ENCODE measurements around the gene GRWD1. TPM values are rescaled to one million over a fixed set of nuclear protein-coding genes. Genes with fewer than 3 reads are reported as not detected.
"Not testable (repeated sequence)": the region's sequence is repeated elsewhere in the genome, so short reads cannot be mapped to it uniquely, and the experiment has no call there.

Gene GRWD1
- total RNA-seq, 1 donor from 2014 or later = 17.7 TPM

DNA sequence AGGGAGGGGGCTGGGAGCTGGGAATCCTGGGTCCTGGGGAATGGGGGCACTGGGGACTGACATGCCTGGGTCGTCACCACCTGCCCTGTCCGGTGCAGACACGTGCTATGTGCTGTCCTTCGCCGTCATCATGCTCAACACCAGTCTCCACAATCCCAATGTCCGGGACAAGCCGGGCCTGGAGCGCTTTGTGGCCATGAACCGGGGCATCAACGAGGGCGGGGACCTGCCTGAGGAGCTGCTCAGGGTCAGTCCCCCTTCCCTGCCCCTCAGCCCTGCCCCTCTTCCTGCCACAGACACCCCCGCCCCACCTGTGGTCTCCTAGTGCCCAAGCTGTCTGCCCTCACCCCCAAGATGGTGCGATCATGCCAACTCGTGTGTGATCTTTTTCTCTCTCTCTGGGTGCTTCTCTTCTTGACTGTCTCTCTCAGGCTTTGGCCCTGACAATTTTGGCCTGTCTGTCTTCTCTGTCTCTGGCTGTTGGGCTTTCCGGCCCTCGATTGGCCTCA, 28.4 kb downstream of the GRWD1 start:
- intact Hi-C loops (cut with DNase I) = no loop called here
- DNase-seq (ENCODE audit: missing footprints) (no peak), ATAC-seq (no peak)

DNA sequence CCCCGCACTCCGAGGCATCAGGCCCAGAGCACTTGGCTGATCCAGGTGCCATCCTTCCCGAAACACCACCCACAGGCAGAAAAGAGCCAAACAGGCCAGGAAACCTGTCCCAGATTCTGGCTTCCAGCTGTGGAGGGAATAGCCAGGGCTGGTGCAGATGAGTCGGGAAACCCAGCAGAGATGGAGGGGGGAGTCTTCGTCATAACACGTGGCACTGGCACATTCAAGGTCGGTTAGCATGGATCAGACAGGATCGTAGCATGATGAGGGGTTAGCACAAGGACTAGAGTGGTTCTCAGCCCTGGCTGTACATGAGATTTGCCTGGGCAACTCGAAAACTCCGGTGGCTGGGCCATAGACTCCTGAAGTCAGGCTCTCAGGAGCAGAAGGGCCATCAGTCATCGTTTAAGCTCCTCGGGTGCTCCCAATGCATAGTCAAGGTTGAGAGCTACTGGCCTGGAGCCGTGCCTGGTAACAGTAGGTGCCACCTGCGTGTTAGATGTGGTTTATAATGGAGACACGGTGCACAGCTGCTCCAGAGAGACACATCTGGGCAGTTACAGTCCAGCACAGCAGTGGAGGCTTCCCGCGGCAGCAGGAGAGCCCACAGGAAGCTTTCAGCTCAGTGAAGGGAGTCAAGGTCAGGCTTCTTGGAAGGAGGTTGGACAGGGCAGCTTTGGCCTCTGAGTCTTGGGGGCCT, 29.7 kb downstream of the GRWD1 start:
- intact Hi-C loops (cut with DNase I) = no loop called here
- ATAC-seq (no peak), DNase-seq (ENCODE audit: missing footprints) (no peak)

DNA sequence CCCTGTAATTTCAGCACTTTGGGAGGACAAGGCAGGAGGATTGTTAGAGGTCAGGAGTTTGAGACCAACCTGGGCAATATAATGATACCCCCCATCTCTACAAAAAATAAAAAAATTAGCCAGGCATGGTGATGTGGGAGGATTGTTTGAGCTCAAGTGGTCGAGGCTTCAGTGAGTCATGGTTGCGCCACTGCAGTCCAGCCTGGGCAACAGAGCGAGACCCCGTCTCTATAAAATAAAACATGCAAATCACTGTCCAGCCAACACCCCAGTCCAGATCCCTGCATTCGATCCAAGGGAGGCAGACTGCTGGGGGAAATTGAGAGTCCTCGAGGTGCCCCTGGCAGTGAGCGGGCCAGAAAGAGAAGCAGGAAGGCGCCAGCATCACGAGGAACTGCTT, 30.4 kb downstream of the GRWD1 start:
- ATAC-seq = no peak
- intact Hi-C loops (cut with DNase I) = no loop called here
- DNase-seq (ENCODE audit: missing footprints) = no peak

DNA sequence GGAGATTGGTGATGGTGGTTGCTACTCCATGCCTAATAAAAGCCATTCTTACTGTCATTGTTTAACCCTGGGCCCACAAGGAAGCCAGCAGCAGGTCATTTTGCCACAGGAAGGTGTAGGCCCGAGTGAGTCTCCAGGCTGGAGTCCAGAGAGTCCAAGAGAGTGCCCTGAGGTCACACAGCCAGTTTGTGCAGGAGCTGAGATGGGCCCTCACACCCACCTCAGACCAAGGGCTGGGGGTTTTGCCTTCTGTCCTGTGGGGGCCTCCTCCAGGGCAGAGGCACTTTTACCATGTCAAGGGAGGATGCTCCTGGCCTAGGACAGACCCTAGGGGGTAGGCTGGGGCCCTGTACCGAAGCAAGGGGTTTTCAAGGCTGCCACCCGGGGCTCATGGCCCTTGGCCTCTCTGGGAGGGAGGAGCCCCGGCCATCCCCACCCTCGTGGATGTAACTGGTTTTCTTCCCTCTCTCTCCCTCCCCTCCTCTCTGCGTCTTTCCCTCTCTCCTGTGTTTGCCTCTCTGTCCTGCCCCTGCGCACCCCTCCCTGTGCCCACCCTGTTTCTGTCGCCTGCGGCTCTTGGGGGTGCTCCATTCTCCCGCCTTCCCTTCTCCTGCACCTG, 31.4 kb downstream of the GRWD1 start:
- ATAC-seq = no peak
- intact Hi-C loops (cut with DNase I) = no loop called here
- no peak for DNase-seq (ENCODE audit: missing footprints)

DNA sequence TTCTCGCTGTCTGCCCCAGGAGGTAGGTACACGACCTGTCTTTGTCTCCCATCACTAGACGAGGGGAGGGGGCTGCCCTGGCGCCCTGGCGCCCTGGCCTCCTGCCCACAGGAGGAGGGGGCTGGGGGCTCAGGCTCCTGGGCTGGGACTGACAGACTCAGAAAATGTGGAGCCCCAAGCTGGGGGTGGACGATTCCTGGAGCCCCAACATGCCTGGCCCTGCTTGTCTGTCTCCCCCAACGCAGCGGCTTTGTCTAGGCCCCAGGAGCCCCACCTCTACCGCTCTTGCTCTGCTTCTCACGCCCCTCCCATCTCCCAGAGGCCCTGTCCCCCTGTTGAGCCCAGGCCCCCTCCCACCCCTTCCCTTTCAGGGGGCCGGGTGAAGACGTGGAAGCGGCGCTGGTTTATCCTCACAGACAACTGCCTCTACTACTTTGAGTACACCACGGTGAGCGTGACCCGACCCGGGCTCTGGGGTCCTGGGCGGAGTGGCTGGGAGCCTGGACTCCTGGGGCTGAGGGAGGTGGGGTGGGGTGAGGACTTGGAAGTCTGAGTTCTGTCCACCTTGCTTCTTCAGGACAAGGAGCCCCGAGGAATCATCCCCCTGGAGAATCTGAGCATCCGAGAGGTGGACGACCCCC, 32.0 kb downstream of the GRWD1 start:
- ATAC-seq (no peak), DNase-seq (ENCODE audit: missing footprints) (no peak)
- intact Hi-C loops (cut with DNase I) = no loop called here

DNA sequence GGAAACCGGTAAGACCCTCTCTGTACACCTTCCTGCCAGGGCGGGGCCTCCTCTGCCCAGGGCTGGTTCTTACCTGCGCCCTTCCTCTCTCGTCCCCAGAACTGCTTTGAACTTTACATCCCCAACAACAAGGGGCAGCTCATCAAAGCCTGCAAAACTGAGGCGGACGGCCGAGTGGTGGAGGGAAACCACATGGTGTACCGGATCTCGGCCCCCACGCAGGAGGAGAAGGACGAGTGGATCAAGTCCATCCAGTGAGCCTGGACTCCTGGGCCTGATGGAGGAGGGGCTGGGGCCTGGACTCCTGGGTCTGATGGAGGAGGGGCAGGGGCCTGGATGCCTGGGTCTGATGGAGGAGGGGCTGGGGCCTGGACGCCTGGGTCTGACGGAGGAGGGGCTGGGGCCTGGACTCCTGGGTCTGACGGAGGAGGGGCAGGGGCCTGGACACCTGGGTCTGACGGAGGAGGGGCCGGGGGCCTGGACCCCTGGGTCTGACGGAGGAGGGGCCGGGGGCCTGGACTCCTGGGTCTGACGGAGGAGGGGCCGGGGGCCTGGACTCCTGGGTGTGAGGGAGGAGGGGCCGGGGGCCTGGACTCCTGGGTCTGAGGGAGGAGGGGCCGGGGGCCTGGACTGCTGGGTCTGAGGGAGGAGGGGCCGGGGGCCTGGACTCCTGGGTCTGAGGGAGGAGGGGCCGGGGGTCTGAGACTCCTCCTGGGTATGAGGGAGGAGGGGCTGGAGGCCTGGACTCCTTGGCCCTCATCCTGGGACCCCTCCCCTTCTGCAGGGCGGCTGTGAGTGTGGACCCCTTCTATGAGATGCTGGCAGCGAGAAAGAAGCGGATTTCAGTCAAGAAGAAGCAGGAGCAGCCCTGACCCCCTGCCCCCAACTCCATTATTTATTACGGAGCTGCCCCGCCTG, 32.8 kb downstream of the GRWD1 start:
- intact Hi-C loops (cut with DNase I) = no loop called here
- DNase-seq (ENCODE audit: missing footprints) = no peak
- no peak for ATAC-seq

DNA sequence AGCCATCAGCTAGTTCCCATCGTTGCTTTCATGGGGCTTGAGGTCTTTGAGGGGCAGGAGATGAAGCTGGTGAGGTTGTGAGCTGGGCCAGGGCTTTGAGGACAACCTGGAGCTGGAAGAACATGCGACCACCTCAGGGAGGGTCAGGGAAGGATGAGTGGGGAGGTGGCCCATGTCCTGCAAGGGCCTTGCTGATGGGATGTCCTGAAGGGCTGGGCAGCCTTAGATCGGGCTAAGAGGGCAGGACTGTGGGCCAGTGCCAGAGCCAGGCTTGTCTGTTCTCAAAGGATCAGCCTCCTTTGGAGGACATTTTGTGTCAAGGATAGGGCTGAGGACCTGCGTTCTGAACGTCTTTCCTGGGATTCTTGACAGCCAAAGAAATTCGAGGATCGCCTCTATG, 33.9 kb downstream of the GRWD1 start:
- intact Hi-C loops (cut with DNase I) = loop anchor here (10.0 kb wide), 2 partner anchors 155 to 215 kb away; partner anchors contain the start of gene EMP3
- ATAC-seq (peak; percentile 25), DNase-seq (ENCODE audit: missing footprints) (no peak)

DNA sequence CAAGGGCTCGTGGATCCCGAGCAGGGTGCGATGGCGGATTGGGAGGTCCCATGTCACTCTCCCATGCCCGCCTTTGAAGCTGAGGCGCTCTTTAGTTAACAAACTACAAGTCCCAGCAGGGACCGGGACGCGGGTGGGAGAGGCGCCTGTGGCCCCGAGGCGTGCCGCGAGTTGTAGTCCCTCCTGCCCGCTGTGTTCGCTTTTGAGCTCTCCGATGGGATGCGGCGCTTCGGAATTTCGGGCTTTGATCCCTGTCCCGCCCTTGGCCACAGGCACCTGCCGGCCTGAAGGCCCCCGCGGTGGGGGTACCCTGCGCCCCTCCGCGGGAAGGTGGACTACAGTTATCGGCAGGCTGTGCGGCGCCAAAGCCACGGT, 34.4 kb downstream of the GRWD1 start:
- peak; percentile 77 for ATAC-seq
- peak; percentile 83 for DNase-seq (ENCODE audit: missing footprints)
- intact Hi-C loops (cut with DNase I) = loop anchor here (10.0 kb wide), 2 partner anchors 155 to 215 kb away; partner anchors contain the start of gene EMP3

DNA sequence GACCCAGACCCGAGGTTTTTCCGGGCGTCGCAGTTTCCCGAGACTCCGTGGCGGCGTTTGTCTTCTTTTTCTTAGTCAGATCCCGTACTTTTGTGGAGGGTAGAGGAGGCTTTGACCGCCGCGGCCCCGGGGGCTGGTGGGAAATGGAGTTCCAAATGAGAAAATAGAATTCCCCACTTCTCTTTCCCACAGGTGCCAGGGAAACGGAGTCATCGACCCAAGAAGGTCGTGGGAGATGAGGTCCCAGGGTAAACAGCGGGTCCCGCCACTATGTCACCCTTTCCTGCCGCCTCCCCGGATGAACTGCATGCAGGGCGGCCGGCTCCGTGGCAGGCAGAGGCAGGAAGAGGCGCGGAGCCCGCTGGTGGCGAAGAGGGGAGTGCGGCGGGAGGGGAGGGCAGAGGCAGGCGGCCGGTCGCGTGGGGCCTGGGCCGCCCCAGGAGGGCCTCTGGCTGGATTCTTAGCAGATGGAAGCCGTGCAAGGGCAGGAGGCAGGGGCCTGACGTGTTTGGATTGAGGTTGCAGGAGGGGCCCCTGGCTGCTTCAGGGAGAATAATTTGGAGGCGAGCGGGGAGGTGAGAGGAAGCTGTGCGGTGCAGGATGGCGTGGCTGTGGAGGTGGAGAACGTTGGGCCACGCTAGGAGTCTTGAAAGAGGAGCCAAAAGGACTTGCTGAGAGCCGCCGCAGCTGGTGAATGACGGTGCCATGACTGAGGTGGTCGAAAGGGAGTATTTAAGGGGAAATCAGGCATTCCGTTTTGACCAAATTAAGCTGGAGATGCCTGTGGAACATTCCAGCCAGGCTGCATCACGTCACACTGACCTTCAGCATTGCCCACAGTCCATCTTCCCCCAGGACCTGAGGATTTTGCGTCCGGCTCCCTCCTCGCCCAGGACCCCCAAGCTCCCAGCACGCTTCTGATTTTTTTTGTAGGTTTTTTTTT, 35.0 kb downstream of the GRWD1 start:
- DNase-seq (ENCODE audit: missing footprints) = peak; percentile 85
- ATAC-seq = peak; percentile 69
- intact Hi-C loops (cut with DNase I) = loop anchor here (10.0 kb wide), 2 partner anchors 156 to 216 kb away; partner anchors contain the start of gene EMP3

DNA sequence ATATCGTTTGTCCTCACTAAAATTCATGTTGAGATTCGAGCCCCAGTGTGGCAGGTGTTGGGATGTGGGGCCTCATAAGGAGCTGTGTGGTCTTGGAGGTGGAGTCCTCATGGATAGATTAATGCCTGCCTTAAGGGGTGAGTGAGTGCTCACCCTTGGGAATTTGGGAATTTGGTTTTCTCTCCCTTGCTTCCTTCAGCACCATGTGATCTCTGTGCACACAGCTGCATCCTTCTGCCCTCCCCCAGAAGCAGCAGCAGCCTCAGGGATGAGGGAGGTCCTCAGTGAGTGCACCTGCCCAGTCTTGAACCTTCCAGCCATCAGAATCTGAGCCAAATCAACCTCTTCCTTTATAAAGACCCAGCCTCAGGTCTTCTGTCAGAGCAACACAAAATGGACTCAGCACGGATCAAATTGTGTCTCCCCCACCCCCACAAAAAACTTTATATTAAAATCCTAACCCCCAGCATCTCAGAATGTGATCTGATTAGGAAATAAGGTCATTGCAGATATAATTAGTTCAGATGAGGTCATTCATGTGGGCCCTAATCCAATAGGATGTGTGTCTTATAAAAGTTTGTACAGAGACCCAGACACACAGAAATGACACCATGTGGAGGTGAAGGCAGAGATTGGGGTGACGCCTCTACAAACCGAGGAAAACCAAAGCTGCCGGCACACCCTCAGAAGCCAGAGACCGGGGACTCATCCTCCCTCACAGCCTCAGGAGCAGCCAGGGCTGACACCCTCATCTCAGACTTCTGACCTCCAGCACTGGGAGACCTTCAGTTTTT, 36.3 kb downstream of the GRWD1 start:
- ATAC-seq = no peak
- DNase-seq (ENCODE audit: missing footprints) = no peak

DNA sequence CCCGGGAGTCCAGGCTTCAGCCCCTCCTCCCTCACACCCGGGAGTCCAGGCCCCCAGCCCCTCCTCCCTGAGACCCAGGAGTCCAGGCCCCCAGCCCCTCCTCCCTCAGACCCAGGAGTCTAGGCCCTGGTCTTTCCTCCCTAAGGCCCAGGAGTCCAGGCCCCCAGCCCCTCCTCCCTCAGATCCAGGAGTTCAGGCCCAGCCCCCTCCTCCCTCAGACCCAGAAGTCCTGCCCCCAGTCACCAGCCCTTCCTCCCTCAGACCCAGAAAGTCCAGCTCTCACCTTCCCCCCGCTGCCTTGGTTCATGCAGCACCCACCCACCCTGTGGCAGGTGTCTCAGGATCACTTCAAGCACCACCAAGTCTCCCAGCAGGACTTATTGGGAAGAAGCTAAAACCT, 37.5 kb downstream of the GRWD1 start:
- intact Hi-C loops (cut with DNase I) = loop anchor here (10.0 kb wide), 2 partner anchors 158 to 218 kb away; partner anchors contain the start of gene EMP3
- DNase-seq (ENCODE audit: missing footprints) (no peak), ATAC-seq (no peak)

More for the DNA sequence above, 36.3 kb downstream of the GRWD1 start:
- intact Hi-C loops (cut with DNase I) = loop anchor here (10.0 kb wide), 2 partner anchors 157 to 217 kb away; partner anchors contain the start of gene EMP3

DNA sequence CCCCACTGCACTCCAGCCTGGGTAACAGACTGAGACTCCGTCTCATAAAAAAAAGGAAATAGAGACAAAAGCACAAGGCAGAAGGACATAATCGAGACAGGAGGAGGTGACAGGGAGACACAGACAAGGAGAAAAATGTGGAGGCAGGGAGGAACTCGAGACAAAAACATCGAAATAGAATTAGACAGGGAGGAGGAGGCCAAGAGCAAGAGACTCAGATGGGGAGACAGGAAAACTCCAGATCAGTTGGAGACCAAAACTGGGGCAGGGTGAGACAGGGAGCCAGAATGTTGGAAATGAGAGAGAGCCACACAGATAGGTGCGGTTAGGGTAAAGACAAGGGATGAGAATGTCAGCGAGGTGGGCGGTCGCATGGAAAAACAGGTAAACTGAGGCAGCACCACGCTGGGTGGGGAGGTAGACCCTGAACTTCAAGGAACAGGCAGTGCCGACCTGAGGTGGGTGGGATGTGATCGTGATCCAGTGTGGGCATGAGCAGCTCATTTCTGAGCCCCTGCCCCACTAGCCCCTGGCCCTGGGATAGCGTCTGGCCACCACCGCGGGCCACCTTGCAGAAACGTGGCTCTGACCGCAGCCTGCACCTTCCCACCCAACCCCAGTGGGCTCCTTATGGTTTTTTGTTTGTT, 38.6 kb downstream of the GRWD1 start:
- DNase-seq (ENCODE audit: missing footprints) = peak; percentile 53
- ATAC-seq = no peak
- intact Hi-C loops (cut with DNase I) = loop anchor here (10.0 kb wide), 2 partner anchors 160 to 220 kb away; partner anchors contain the start of gene EMP3

DNA sequence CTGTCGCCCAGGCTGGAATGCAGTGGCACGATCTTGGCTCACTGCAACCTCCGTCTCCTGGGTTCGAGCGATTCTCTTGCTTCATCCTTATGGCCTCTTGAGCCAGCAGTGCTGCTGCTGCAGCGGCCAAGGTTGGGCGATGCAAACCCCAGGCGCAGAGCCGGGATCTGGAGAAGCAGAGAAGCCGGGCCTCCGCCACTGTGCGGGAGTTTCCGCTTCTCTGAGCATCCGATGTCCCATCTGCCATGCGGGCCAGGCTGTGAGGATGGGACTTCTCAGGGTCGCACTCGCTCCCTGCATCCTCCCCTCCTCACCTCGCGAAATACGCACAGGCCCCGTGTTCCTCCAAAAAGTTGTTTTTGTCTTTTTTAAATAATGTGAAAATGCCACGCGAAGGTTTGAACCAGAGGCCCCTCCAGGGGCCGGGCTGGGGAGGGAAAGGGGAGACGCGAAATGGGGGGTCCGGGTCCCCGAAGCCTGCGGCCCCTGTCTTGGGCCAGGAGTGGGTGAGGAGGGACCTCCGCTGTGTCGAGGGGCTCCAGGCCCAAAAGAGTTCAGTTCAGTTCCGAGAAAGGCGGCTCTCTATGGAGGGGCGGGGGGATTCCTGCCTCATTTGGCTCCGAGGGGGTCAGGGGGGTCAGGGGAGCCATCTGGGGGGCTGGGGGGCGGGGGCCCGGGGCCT, 39.3 kb downstream of the GRWD1 start:
- ATAC-seq = no peak
- peak; percentile 31 for DNase-seq (ENCODE audit: missing footprints)
- intact Hi-C loops (cut with DNase I) = loop anchor here (10.0 kb wide), 2 partner anchors 160 to 220 kb away; partner anchors contain the start of gene EMP3

DNA sequence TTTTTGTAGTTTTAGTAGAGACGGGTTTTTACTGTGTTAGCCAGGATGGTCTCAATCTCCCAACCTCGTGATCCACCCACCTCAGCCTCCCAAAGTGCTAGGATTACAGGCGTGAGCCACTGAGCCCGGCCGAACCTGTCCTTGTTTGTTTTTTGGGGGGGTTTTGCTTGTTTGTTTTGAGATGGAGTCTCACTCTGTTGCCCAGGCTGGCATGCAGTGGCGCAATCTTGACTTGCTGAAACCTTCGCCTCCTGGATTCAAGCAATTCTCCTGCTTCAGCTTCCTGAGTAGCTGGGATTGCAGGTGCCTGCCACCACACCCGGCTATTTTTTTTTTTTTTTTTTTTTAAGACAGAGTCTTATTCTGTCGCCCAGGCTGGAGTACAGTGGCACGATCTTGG, 40.9 kb downstream of the GRWD1 start:
- not testable (repeated sequence) for ATAC-seq
- intact Hi-C loops (cut with DNase I) = loop anchor here (10.0 kb wide), 2 partner anchors 162 to 222 kb away; partner anchors contain the start of gene EMP3
- peak; percentile 13 for DNase-seq (ENCODE audit: missing footprints)

DNA sequence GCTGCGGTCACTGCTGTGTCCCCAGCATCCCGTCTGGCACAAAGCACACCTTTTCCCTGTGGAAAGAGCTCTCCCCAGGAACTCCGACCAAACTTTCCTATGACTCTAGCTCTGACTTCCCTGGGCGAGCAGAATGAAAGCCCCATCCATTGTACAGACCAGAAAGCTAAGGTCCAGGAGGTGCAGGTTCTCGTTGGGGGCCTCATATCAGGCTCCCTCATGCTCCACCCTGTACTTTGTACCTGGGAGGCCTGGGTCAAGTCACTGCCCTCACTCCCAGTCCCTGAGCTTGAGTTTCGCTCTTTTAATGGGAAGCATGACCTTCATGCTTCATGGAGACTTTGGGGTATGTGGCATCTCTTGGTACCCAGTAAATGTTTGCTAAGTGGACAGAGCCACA, 41.8 kb downstream of the GRWD1 start:
- DNase-seq (ENCODE audit: missing footprints) (no peak), ATAC-seq (no peak)
- intact Hi-C loops (cut with DNase I) = loop anchor here (10.0 kb wide), 2 partner anchors 163 to 223 kb away; partner anchors contain the start of gene EMP3

Measured in Right ventricle myocardium inferior (tissue), 1 donor.